Smooth muscle cell (in vitro differentiated cells): Measurements from ENCODE around the gene FANCC. TPM values are rescaled to one million over a fixed set of nuclear protein-coding genes. Genes with fewer than 3 reads are reported as not detected.
A peak's percentile ranks its signal among the peaks of the same experiment; 100 is the strongest.

Experiments used
- DNase-seq: peaks from one replicate; lab custom pipeline; 2025; ENCODE audit not compliant: unreplicated experiment; lab: John Stamatoyannopoulos, UW
- H2AFZ ChIP-seq: fragments of 200-600 bp; sonication (generic); 2 replicates; pipeline ENCODE4 v1.6.0; 2016; ENCODE audit warnings: antibody characterized with exemption, low read depth, mild to moderate bottlenecking
- H3F3A ChIP-seq: fragments of 200-600 bp; sonication (generic); 2 replicates; pipeline ENCODE4 v1.6.0; 2017; ENCODE audit warnings: antibody characterized with exemption, low read depth
- H3K27ac ChIP-seq: fragments of 200-600 bp; sonication (generic); 2 replicates; pipeline ENCODE4 v1.5.1; 2016; ENCODE audit warnings: low read depth, mild to moderate bottlenecking
- H3K27me3 ChIP-seq: fragments of 200-600 bp; sonication (generic); 2 replicates; pipeline ENCODE4 v1.6.1; 2016; ENCODE audit warnings: low read depth, mild to moderate bottlenecking
- H3K36me3 ChIP-seq: fragments of 200-600 bp; sonication (generic); 2 replicates; pipeline ENCODE4 v1.5.1; 2016; ENCODE audit warnings: low read depth
- H3K4me1 ChIP-seq: fragments of 200-600 bp; sonication (generic); 2 replicates; pipeline ENCODE4 v1.5.1; 2016; ENCODE audit warnings: low read depth
- H3K4me2 ChIP-seq: fragments of 200-600 bp; sonication (generic); 2 replicates; pipeline ENCODE4 v1.6.0; 2016; ENCODE audit warnings: mild to moderate bottlenecking
- H3K4me3 ChIP-seq: fragments of 200-600 bp; sonication (generic); 2 replicates; pipeline ENCODE4 v1.5.1; 2016; ENCODE audit warnings: mild to moderate bottlenecking
- H3K79me2 ChIP-seq: fragments of 200-600 bp; sonication (generic); 2 replicates; pipeline ENCODE4 v1.6.0; 2016; ENCODE audit warnings: low read depth, mild to moderate bottlenecking
- H3K9ac ChIP-seq: fragments of 200-600 bp; sonication (generic); 2 replicates; pipeline ENCODE4 v1.6.0; 2016; ENCODE audit warnings: low read depth
- H3K9me3 ChIP-seq: fragments of 200-600 bp; sonication (generic); replicated peaks from 2 replicates; pipeline ENCODE4 v1.5.1; 2016; ENCODE audit warnings: low read depth
- H4K20me1 ChIP-seq: fragments of 200-600 bp; sonication (generic); 2 replicates; pipeline ENCODE4 v1.6.0; 2016; ENCODE audit warnings: low read depth
- CTCF ChIP-seq: fragments of 200-600 bp; sonication (generic); IDR thresholded peaks from 2 replicates; pipeline ENCODE4 v1.5.1; 2017; ENCODE audit warnings: borderline replicate concordance, mild to moderate bottlenecking, antibody characterized with exemption; ENCODE audit not compliant: insufficient read depth, poor library complexity, severe bottlenecking
- WGBS: methylation state at CpG from one replicate; pipeline ENCODE4 v1.1.7; 2016; ENCODE audit warnings: low lambda C conversion rate; 5-methylcytosine and 5-hydroxymethylcytosine counted together
- polyA plus RNA-seq: library from polyadenylated mRNA; unstranded; fragments of >200 nt; fragmentation: Nextera tagmentation; extraction: Ambion mirVana; gene quantifications from 2 replicates; pipeline ENCODE4 v1.2.1, GENCODE V29; 2016
- total RNA-seq: library from RNA; depleted of rRNA; stranded (reverse); fragments of >200 nt; gene quantifications from 2 replicates; pipeline ENCODE4 v1.2.3, GENCODE V29; 2014

The FANCC gene
- total and polyA plus RNA-seq, 2 experiments from 2014 or later = 11.0 to 11.2 TPM

GRCh38 chr9:95079461-95079860, 238.0 kb downstream of the FANCC start:
- Histone ChIP-seq H3K9ac (no peak overlapping the region), H3K4me2 (peak overlapping the region; percentile 42), H3K9me3 (no peaks in the 10 kb centered on the region), H3K4me3 (no peak overlapping the region), H3K4me1 (peaks cover 54% of the 10 kb centered on the region), H3F3A (peaks cover 34% of the 10 kb centered on the region), H3K79me2 (peaks cover 99% of the 10 kb centered on the region), H4K20me1 (peaks cover 99% of the 10 kb centered on the region), H3K27me3 (no peaks in the 10 kb centered on the region), H2AFZ (no peak overlapping the region), H3K27ac (peak overlapping the region; percentile 77), H3K36me3 (peaks cover 8% of the 10 kb centered on the region)
- 94% methylated on average over 10 of the region's 10 CpGs for WGBS
- DNase-seq = no peak
- no peak for TF ChIP-seq CTCF

- no peaks in the 10 kb centered on the region for H3K27me3 ChIP-seq
- peaks cover 99% of the 10 kb centered on the region for H4K20me1 ChIP-seq
- no peak for TF ChIP-seq CTCF
- H3K79me2 ChIP-seq = peaks cover 99% of the 10 kb centered on the region
- no peak for DNase-seq
- peak overlapping the region; percentile 9 for H3K9ac ChIP-seq
- H3F3A ChIP-seq = peaks cover 29% of the 10 kb centered on the region
- peaks cover 54% of the 10 kb centered on the region for H3K4me1 ChIP-seq
- peaks cover 12% of the 10 kb centered on the region for H3K36me3 ChIP-seq
- no peak overlapping the region for H2AFZ ChIP-seq
- H3K9me3 ChIP-seq = no peaks in the 10 kb centered on the region
- 22% methylated on average over 6 of the region's 6 CpGs for WGBS
- peak overlapping the region; percentile 77 for H3K27ac ChIP-seq
- H3K4me3 ChIP-seq = no peak overlapping the region
- peak overlapping the region; percentile 42 for H3K4me2 ChIP-seq
Measured at GRCh38 chr9:95078939-95079338, 238.6 kb downstream of the FANCC start.

GRCh38 chr9:95078511-95078910, 239.0 kb downstream of the FANCC start:
- H3F3A ChIP-seq = peaks cover 29% of the 10 kb centered on the region
- H3K27me3 ChIP-seq = no peaks in the 10 kb centered on the region
- H3K79me2 ChIP-seq = peaks cover 100% of the 10 kb centered on the region
- H3K9ac ChIP-seq = peak overlapping the region; percentile 9
- TF ChIP-seq CTCF = no peak
- DNase-seq = no peak
- peaks cover 99% of the 10 kb centered on the region for H4K20me1 ChIP-seq
- no peaks in the 10 kb centered on the region for H3K9me3 ChIP-seq
- H2AFZ ChIP-seq = no peak overlapping the region
- H3K36me3 ChIP-seq = peaks cover 12% of the 10 kb centered on the region
- H3K4me3 ChIP-seq = no peak overlapping the region
- H3K4me1 ChIP-seq = peaks cover 54% of the 10 kb centered on the region
- peak overlapping the region; percentile 77 for H3K27ac ChIP-seq
- WGBS = 92% methylated on average over 12 of the region's 12 CpGs
- H3K4me2 ChIP-seq = peak overlapping the region; percentile 42

GRCh38 chr9:95077766-95078370, 239.6 kb downstream of the FANCC start:
- peaks cover 54% of the 10 kb centered on the region for H3K4me1 ChIP-seq
- H3K79me2 ChIP-seq = peaks cover 100% of the 10 kb centered on the region
- H3K9ac ChIP-seq = no peak overlapping the region
- peak overlapping the region; percentile 6 for H3K4me2 ChIP-seq
- TF ChIP-seq CTCF = no peak
- H3K9me3 ChIP-seq = no peaks in the 10 kb centered on the region
- H3F3A ChIP-seq = peaks cover 29% of the 10 kb centered on the region
- no peaks in the 10 kb centered on the region for H3K27me3 ChIP-seq
- DNase-seq = no peak
- peaks cover 12% of the 10 kb centered on the region for H3K36me3 ChIP-seq
- H2AFZ ChIP-seq = no peak overlapping the region
- peaks cover 99% of the 10 kb centered on the region for H4K20me1 ChIP-seq
- 62% methylated on average over 17 of the region's 17 CpGs for WGBS
- H3K4me3 ChIP-seq = no peak overlapping the region
- peak overlapping the region; percentile 77 for H3K27ac ChIP-seq
